HG03103 (cell line): ENCODE results near the gene MOG.
"Not testable (repeated sequence)": the region's sequence is repeated elsewhere in the genome, so short reads cannot be mapped to it uniquely, and the experiment has no call there.

Experiments used
- ATAC-seq: cut with Tn5 transposase; IDR thresholded peaks from one replicate; pipeline ENCODE4 v1.9.1; 2021; ENCODE audit warnings: low read depth; ENCODE audit not compliant: unreplicated experiment

The MOG gene

GRCh38 chr6:29633534-29633905 lies 23.4 kb upstream of the MOG start:
- no peak for ATAC-seq

GRCh38 chr6:29637247-29637646 lies 19.6 kb upstream of the MOG start:
- no peak for ATAC-seq

- ATAC-seq = no peak
Measured at GRCh38 chr6:29641430-29642148, 15.3 kb upstream of the MOG start.

- no peak for ATAC-seq
Measured at GRCh38 chr6:29647927-29648642, 8.8 kb upstream of the MOG start.

GRCh38 chr6:29649701-29650673 lies 6.9 kb upstream of the MOG start:
- ATAC-seq = peak; percentile 90

GRCh38 chr6:29651413-29652197 lies 5.3 kb upstream of the MOG start:
- no peak for ATAC-seq

- ATAC-seq = no peak
Measured at GRCh38 chr6:29652198-29652584, 4.7 kb upstream of the MOG start.

GRCh38 chr6:29653452-29654038 lies 3.3 kb upstream of the MOG start:
- ATAC-seq = no peak

GRCh38 chr6:29655658-29656057 lies 1.2 kb upstream of the MOG start:
- no peak for ATAC-seq

- ATAC-seq = no peak
Measured at GRCh38 chr6:29656157-29656556, 735 bp upstream of the MOG start.

GRCh38 chr6:29661071-29661470 lies 4.2 kb downstream of the MOG start:
- no peak for ATAC-seq

- not testable (repeated sequence) for ATAC-seq
Measured at GRCh38 chr6:29661502-29662141, 4.7 kb downstream of the MOG start.

- ATAC-seq = no peak
Measured at GRCh38 chr6:29663300-29664042, 6.6 kb downstream of the MOG start.

GRCh38 chr6:29665942-29666825 lies 9.3 kb downstream of the MOG start:
- no peak for ATAC-seq

- no peak for ATAC-seq
Measured at GRCh38 chr6:29666826-29667130, 9.9 kb downstream of the MOG start.

- ATAC-seq = no peak
Measured at GRCh38 chr6:29667158-29667557, 10.3 kb downstream of the MOG start.

GRCh38 chr6:29671026-29671425 lies 14.1 kb downstream of the MOG start:
- no peak for ATAC-seq

- not testable (repeated sequence) for ATAC-seq
Measured at GRCh38 chr6:29672116-29672515, 15.2 kb downstream of the MOG start.
